Spleen (tissue), 11 donors: ENCODE data around the gene PPARA. TPM values are rescaled to one million over a fixed set of nuclear protein-coding genes. Genes with fewer than 3 reads are reported as not detected.

ENCODE experiments used
- DNase-seq: peaks from one replicate; pipeline ENCODE4 v3.0.0-alpha.2; 2020
- H3K27ac ChIP-seq, 8 donors: fragments of 200-600 bp; sonication (generic) in 7 of 8; 1 replicate in 4 of 8; 2 replicates in 4 of 8; pipeline versions ENCODE4 v1.5.0 to v1.8.0; 2016 to 2021; ENCODE audit warnings: inconsistent platforms in 4 of 8, mild to moderate bottlenecking in 4 of 8, moderate library complexity in 1 of 8
- H3K27me3 ChIP-seq, 7 donors: fragments of 200-600 bp; sonication (generic) in 6 of 7; replicated peaks in 1 of 7; 1 replicate in 4 of 7; 2 replicates in 3 of 7; pipeline versions ENCODE4 v1.5.0 to v1.8.0; 2016 to 2021; ENCODE audit warnings: inconsistent platforms in 3 of 7, mild to moderate bottlenecking in 1 of 7
- H3K36me3 ChIP-seq, 6 donors: fragments of 200-600 bp; sonication (generic) in 5 of 6; 1 replicate in 4 of 6; 2 replicates in 2 of 6; pipeline versions ENCODE4 v1.5.0 to v1.8.0; 2016 to 2021; ENCODE audit warnings: inconsistent platforms in 2 of 6
- H3K4me1 ChIP-seq, 6 donors: fragments of 200-600 bp; sonication (generic) in 5 of 6; 1 replicate in 3 of 6; 2 replicates in 3 of 6; pipeline versions ENCODE4 v1.5.0 to v1.8.0; 2016 to 2021; ENCODE audit warnings: inconsistent platforms in 3 of 6
- H3K4me3 ChIP-seq, 8 donors: fragments of 200-600 bp; sonication (generic) in 7 of 8; 1 replicate in 4 of 8; 2 replicates in 4 of 8; pipeline versions ENCODE4 v1.5.0 to v1.8.0; 2016 to 2021; ENCODE audit warnings: inconsistent platforms in 4 of 8, mild to moderate bottlenecking in 4 of 8, moderate library complexity in 2 of 8
- H3K9me3 ChIP-seq, 8 donors: fragments of 200-600 bp; sonication (generic) in 7 of 8; 1 replicate in 4 of 8; 2 replicates in 4 of 8; pipeline versions ENCODE4 v1.5.0 to v1.8.0; 2016 to 2021; ENCODE audit warnings: inconsistent platforms in 4 of 8
- POLR2A ChIP-seq, 3 donors: fragments of 450-650 bp; IDR thresholded peaks; one replicate each; pipeline ENCODE4 v1.5.1; 2017; ENCODE audit warnings: antibody characterized with exemption in 3 of 3, mild to moderate bottlenecking in 1 of 3
- POLR2AphosphoS5 ChIP-seq, 3 donors: sonication (generic); formaldehyde crosslinking; IDR thresholded peaks; one replicate each; pipeline ENCODE4 v1.5.1; 2017; ENCODE audit warnings: antibody characterized with exemption in 3 of 3
- WGBS, 5 donors: extraction: QIAGEN DNeasy Blood & Tissue Kit in 3 of 5; methylation state at CpG; one replicate each; pipeline versions ENCODE4 v1.1.5 to v1.1.7; 2013 to 2018; 5-methylcytosine and 5-hydroxymethylcytosine counted together
- intact Hi-C: fragments of 100-400 bp; cut with DNase I; formaldehyde crosslinking; loops from one replicate; pipeline ENCODE4 v1.15.0; 2023; ENCODE audit warnings: low total_unique reads
- polyA plus RNA-seq, 3 donors: library from polyadenylated mRNA; stranded (reverse); fragments of 200-250 nt; gene quantifications; one replicate each; pipeline ENCODE4 v1.2.1, GENCODE V29; 2013
- total RNA-seq, 7 donors: library from RNA; depleted of rRNA in 3 of 7; stranded (reverse); fragments of >200 nt in 3 of 7; fragmentation: NEBNext Ultra II Directional in 4 of 7; extraction: Animal tissue kit (Norgen Biotek cat#: 25700) in 4 of 7; gene quantifications; one replicate each; pipeline versions ENCODE4 v1.1.0 to v1.2.1, GENCODE V29; 2016 to 2021
- TF ChIP-seq, protein P1 (sequence below), 11 experiments: fragments of 200-600 bp in 7 of 11; fragments of 450-650 bp in 4 of 11; sonication (generic) in 4 of 11; IDR thresholded peaks in 8 of 11; conservative IDR thresholded peaks in 3 of 11; 1 replicate in 7 of 11; 2 replicates in 4 of 11; pipeline versions ENCODE4 v1.4.0 to v1.8.0; 2016 to 2021; ENCODE audit warnings: antibody characterized with exemption in 11 of 11, inconsistent platforms in 4 of 11, mild to moderate bottlenecking in 1 of 11
- donor health status: healthy with polysubstance abuse.
- donor health status: DM: no; HTN: no; CAD: no; lungs with moderate emphysema.
- donor health status: DM: no; HTN: no; CAD: no.
- donor health status: Bipolar disorder and iron deficiency.
- donor health status: healthy.
- donor health status: DM: no; HTN: no; CAD: no.
- donor health status: DM: yes; HTN: yes; CAD: no.

Gene PPARA
- total and polyA plus RNA-seq, 10 donors, result 2.0 to 40.9 (median 22.6) TPM

DNA sequence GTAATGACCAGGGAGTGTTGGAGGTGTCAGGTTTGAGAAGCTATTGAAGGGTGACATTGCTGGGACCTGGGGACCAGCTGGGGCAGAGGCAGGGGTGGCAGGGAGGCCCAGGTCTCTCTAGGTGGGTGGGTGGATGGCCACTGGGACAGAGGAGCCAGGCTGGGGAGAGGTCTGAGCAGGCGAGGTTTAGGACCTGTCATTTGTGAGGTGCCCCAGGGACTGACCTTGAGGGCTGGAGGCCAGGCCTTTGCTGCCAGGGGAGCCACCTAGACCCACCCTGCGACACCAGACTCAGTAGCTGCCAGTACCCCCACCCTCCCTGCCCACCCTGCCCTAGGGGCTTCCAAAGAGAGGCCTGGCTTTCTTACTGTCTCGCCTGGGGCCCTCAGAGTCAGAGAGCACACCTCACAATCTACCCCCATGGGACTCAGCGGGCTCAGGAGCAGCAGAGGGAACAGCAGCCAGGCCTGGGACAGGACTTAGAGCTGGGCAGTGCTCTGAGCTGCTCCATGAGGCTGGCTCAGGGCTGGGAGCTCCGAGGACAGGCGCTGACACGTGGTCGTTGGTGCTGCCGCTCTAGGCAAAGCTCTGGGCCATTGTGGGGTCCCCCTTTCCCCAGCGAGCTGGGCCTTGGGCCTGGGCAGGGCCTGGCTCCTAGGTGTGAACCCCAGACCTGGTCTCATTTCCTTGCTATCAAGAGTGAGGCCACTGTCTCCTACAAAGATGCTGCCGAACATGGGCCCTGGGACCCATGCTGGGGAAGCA is 28.6 kb upstream of the PPARA start:
- 69 to 92% (median 82%) methylated on average over 5 to 11 of the region's 11 CpGs for WGBS, 5 donors
- Histone ChIP-seq H3K4me3 (no peak overlapping the region), H3K27ac (no peak overlapping the region), H3K36me3 (no peaks in the 10 kb centered on the region), H3K27me3 (peaks cover 0 to 4% (median 0%) of the 10 kb centered on the region in 7 donors), H3K9me3 (no peaks in the 10 kb centered on the region), H3K4me1 (peaks cover 4 to 56% (median 22%) of the 10 kb centered on the region in 6 donors)
- TF ChIP-seq POLR2A (IDR thresholded peaks at IDR 0.05) (no peak), POLR2AphosphoS5 (IDR thresholded peaks at IDR 0.05) (no peak)
- TF ChIP-seq, protein P1, sequence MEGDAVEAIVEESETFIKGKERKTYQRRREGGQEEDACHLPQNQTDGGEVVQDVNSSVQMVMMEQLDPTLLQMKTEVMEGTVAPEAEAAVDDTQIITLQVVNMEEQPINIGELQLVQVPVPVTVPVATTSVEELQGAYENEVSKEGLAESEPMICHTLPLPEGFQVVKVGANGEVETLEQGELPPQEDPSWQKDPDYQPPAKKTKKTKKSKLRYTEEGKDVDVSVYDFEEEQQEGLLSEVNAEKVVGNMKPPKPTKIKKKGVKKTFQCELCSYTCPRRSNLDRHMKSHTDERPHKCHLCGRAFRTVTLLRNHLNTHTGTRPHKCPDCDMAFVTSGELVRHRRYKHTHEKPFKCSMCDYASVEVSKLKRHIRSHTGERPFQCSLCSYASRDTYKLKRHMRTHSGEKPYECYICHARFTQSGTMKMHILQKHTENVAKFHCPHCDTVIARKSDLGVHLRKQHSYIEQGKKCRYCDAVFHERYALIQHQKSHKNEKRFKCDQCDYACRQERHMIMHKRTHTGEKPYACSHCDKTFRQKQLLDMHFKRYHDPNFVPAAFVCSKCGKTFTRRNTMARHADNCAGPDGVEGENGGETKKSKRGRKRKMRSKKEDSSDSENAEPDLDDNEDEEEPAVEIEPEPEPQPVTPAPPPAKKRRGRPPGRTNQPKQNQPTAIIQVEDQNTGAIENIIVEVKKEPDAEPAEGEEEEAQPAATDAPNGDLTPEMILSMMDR (IDR thresholded peaks at IDR 0.05 in 8 of 11, conservative IDR thresholded peaks at IDR 0.05 in 3 of 11), result no peak
- intact Hi-C loops, result loop anchor here (2.0 to 10.0 kb wide), 2 partner anchors 191 to 423 kb away; no protein-coding TSS in a partner anchor
- no peak for DNase-seq

DNA sequence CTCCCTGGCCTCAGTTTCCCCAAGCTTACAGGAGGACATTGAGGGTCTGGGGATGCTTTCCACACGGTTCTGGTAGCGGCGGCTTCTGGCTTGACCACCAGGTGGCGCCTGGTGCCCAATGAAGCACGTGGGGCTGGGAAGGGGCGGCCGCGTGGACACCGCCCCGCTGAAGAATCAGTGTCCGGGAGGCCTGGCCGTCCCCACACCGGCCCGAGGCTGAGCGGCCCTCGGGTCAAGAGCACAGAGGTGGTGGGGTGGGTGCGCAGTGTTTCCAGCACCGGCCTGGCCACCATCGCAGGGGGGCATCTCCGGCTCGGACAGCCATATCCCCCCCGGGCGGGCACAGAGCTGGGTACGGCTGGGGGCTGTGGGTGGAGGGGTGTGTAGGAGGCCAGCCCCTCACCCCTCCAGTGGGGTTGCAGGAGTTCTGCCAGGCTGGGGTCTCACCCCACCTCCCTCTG is 27.8 kb upstream of the PPARA start:
- H3K36me3 ChIP-seq, result no peaks in the 10 kb centered on the region
- peaks cover 3 to 48% (median 16%) of the 10 kb centered on the region in 6 donors for H3K4me1 ChIP-seq
- intact Hi-C loops, result loop anchor here (2.0 to 10.0 kb wide), 2 partner anchors 190 to 422 kb away; no protein-coding TSS in a partner anchor
- WGBS, 5 donors, result 19 to 38% (median 24%) methylated on average over 11 to 24 of the region's 24 CpGs
- TF ChIP-seq, protein P1 (IDR thresholded peaks at IDR 0.05 in 8 of 11, conservative IDR thresholded peaks at IDR 0.05 in 3 of 11), result peak; percentile 80 to 97 (median 93)
- TF ChIP-seq POLR2A (IDR thresholded peaks at IDR 0.05) (no peak), POLR2AphosphoS5 (IDR thresholded peaks at IDR 0.05) (peak; percentile 40 to 72 (median 62))
- H3K4me3 ChIP-seq, result peak overlapping the region in 1 of 8 donors; percentile 34
- peaks cover 0 to 4% (median 0%) of the 10 kb centered on the region in 7 donors for H3K27me3 ChIP-seq
- H3K9me3 ChIP-seq, result no peaks in the 10 kb centered on the region
- peak; percentile 93 for DNase-seq
- no peak overlapping the region for H3K27ac ChIP-seq

DNA sequence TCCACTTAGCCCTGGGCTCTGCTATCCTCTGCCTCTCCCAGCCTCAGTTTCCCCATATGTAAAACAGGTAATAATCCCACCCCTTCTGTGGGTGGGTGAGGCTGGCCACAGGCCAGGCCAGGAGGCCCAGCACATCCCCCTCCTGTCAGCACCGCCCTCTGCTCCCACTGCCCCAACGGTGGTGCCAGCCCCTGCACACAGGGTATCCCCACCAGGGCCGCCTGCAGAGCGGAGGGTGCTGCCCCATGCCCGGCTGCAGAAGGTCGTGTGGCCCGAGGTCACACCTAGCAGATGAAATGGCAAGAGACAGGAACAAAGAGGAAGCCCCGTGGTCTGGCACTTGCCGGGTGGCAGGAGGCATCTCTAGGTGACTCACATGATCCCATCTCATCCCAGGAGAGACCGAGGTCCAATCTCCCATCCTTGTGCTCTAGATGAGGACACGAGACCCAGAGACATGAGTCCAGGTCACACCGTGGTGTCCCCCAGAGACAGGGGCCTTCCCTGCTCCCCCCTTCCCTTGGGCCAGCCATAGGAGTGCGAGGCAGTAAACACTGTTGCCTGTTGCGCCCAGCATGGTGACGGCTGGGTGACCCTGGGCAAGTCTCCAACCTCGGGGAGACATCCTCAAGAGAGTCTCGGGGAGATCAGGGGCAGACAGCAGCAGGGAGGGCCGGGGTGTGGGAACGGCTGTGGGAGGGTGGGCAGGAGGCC is 27.2 kb upstream of the PPARA start:
- TF ChIP-seq POLR2A (IDR thresholded peaks at IDR 0.05) (no peak), POLR2AphosphoS5 (IDR thresholded peaks at IDR 0.05) (no peak)
- TF ChIP-seq, protein P1 (IDR thresholded peaks at IDR 0.05 in 8 of 11, conservative IDR thresholded peaks at IDR 0.05 in 3 of 11), result no peak
- H3K27me3 ChIP-seq, result peaks cover 0 to 4% (median 0%) of the 10 kb centered on the region in 7 donors
- H3K9me3 ChIP-seq, result no peaks in the 10 kb centered on the region
- H3K27ac ChIP-seq, result no peak overlapping the region
- WGBS, 5 donors, result 45 to 63% (median 59%) methylated on average over 12 to 19 of the region's 19 CpGs
- peak overlapping the region in 1 of 8 donors; percentile 34 for H3K4me3 ChIP-seq
- peaks cover 3 to 45% (median 16%) of the 10 kb centered on the region in 6 donors for H3K4me1 ChIP-seq
- no peaks in the 10 kb centered on the region for H3K36me3 ChIP-seq
- DNase-seq, result peak; percentile 79
- intact Hi-C loops, result loop anchor here (2.0 to 10.0 kb wide), 2 partner anchors 190 to 422 kb away; no protein-coding TSS in a partner anchor
